ENCODE data around the gene FBN1.

Gene FBN1

GRCh38 chr15:48366584-48367312 is 278.8 kb downstream of the FBN1 start:
- Histone ChIP-seq H3K4me1 (ENCODE audit: insufficient read depth, low read length) (no peaks in the 10 kb centered on the region), H3K27me3 (ENCODE audit: insufficient read depth, low read length) (no peaks in the 10 kb centered on the region), H3K4me3 (ENCODE audit: low read length) (no peak overlapping the region), H3K36me3 (ENCODE audit: insufficient read depth, low read length) (no peaks in the 10 kb centered on the region), H3K9me3 (ENCODE audit: low read length) (no peaks in the 10 kb centered on the region), H2AFZ (ENCODE audit: low read depth, low read length) (no peak overlapping the region)

DNA sequence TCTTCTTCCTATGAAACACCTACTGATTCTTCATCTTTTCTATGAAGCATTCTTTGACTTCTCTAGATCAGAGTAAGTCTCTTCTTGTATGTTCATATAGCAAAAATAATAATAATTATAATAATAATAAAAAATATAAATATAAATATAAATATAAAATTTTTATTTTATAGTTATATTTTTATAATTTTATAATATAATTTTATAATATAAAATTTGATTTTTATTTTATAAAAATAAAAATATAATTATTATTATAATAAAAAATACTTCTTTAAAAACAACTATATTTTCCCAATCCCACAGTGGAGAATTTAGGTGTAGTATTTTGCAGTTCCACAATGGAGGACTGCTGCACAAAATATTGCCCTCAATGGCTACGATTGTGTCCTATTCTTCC is 279.9 kb downstream of the FBN1 start:
- H2AFZ ChIP-seq (ENCODE audit: low read depth, low read length): no peak overlapping the region

GRCh38 chr15:48363474-48363873 is 282.0 kb downstream of the FBN1 start:
- H3K36me3 ChIP-seq (ENCODE audit: insufficient read depth, low read length): no peaks in the 10 kb centered on the region
- no peaks in the 10 kb centered on the region for H3K27me3 ChIP-seq (ENCODE audit: insufficient read depth, low read length)
- H3K9me3 ChIP-seq (ENCODE audit: low read length): no peaks in the 10 kb centered on the region
- no peak overlapping the region for H3K4me3 ChIP-seq (ENCODE audit: low read length)
- H3K4me1 ChIP-seq (ENCODE audit: insufficient read depth, low read length): peaks cover 6% of the 10 kb centered on the region
- H2AFZ ChIP-seq (ENCODE audit: low read depth, low read length): no peak overlapping the region

More for the DNA sequence above, 279.9 kb downstream of the FBN1 start:
- H3K9me3 ChIP-seq (ENCODE audit: low read length): no peaks in the 10 kb centered on the region
- H3K27me3 ChIP-seq (ENCODE audit: insufficient read depth, low read length): no peaks in the 10 kb centered on the region
- H3K4me1 ChIP-seq (ENCODE audit: insufficient read depth, low read length): no peaks in the 10 kb centered on the region
- H3K36me3 ChIP-seq (ENCODE audit: insufficient read depth, low read length): no peaks in the 10 kb centered on the region
- H3K4me3 ChIP-seq (ENCODE audit: low read length): no peak overlapping the region

DNA sequence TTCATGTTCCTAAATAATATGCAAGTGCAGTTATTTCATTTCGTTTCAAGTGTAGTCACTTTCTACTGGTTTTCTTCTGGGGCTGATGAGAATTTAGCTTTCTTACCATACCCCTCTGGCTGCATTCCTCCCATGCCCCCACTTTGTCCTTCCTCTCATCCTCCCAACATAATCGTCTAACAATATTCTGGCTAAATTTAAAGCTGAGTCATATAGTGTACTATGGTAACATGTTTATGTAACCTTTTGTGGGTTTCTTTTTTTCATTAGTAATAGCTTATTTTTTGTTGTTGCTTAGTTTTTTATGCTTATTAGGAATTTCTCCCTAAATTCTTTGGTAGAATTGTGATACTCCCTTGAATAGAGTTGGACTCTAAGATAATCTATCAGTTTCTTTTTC is 283.8 kb downstream of the FBN1 start:
- H3K4me3 ChIP-seq (ENCODE audit: low read length): no peak overlapping the region
- no peaks in the 10 kb centered on the region for H3K27me3 ChIP-seq (ENCODE audit: insufficient read depth, low read length)
- H3K9me3 ChIP-seq (ENCODE audit: low read length): no peaks in the 10 kb centered on the region
- no peak overlapping the region for H2AFZ ChIP-seq (ENCODE audit: low read depth, low read length)
- H3K4me1 ChIP-seq (ENCODE audit: insufficient read depth, low read length): peaks cover 10% of the 10 kb centered on the region
- H3K36me3 ChIP-seq (ENCODE audit: insufficient read depth, low read length): no peaks in the 10 kb centered on the region

DNA sequence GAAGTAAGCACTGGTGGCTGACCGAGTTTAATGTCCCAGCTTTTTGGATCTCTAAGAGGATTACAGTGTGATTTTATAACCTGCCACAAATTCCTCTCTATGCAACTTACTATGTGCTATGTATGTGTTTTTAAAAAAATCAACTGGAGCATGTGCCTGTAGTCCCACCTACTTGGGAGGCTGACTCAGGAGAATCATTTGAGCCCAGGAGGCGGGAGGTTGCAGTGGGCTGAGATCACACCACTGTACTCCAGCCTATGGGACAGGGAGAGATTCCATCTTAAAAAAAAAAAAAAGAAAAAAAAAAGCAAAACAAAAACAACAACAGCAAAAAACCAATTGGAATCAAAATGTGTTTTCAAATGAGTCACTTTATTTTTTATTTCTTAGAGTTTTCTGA is 284.7 kb downstream of the FBN1 start:
- Histone ChIP-seq H3K4me1 (ENCODE audit: insufficient read depth, low read length) (peaks cover 10% of the 10 kb centered on the region), H3K4me3 (ENCODE audit: low read length) (no peak overlapping the region)

More for the DNA sequence above, 284.7 kb downstream of the FBN1 start:
- Histone ChIP-seq H3K36me3 (ENCODE audit: insufficient read depth, low read length) (no peaks in the 10 kb centered on the region), H3K27me3 (ENCODE audit: insufficient read depth, low read length) (no peaks in the 10 kb centered on the region), H2AFZ (ENCODE audit: low read depth, low read length) (no peak overlapping the region), H3K9me3 (ENCODE audit: low read length) (no peaks in the 10 kb centered on the region)

All from neuron (in vitro differentiated cells).